AG04449 (cell line): Measurements from ENCODE around the gene RPL9.
"Not testable (repeated sequence)": the region's sequence is repeated elsewhere in the genome, so short reads cannot be mapped to it uniquely, and the experiment has no call there.

Experiments used
- CTCF ChIA-PET: fragments of 350-600 bp; formaldehyde crosslinking; extraction: SDS; loops from one replicate; lab custom pipeline; 2021; ENCODE audit warnings: antibody characterized with exemption; lab: Yijun Ruan, JAX
- POLR2A ChIA-PET: fragments of 400-600, 350-600 bp; formaldehyde crosslinking; extraction: SDS; loops from one replicate; lab custom pipeline; 2020; ENCODE audit warnings: antibody characterized with exemption, inconsistent platforms; lab: Yijun Ruan, JAX
- DNase-seq: peaks from one replicate; pipeline ENCODE4 v3.0.0-alpha.2; 2010; ENCODE audit warnings: low read depth, low spot score
- H3K4me3 ChIP-seq: 2 replicates; pipeline ENCODE4 v1.5.1; 2011; ENCODE audit warnings: low read depth, mild to moderate bottlenecking, control low read depth, low read length
- TF ChIP-seq, protein P1 (sequence below): IDR thresholded peaks from one replicate; pipeline ENCODE4 v1.5.1; 2011; ENCODE audit warnings: mild to moderate bottlenecking, moderate library complexity, low read length, control low read depth, inconsistent platforms; ENCODE audit not compliant: insufficient read depth; ENCODE audit errors: missing control alignments

RPL9 gene

DNA sequence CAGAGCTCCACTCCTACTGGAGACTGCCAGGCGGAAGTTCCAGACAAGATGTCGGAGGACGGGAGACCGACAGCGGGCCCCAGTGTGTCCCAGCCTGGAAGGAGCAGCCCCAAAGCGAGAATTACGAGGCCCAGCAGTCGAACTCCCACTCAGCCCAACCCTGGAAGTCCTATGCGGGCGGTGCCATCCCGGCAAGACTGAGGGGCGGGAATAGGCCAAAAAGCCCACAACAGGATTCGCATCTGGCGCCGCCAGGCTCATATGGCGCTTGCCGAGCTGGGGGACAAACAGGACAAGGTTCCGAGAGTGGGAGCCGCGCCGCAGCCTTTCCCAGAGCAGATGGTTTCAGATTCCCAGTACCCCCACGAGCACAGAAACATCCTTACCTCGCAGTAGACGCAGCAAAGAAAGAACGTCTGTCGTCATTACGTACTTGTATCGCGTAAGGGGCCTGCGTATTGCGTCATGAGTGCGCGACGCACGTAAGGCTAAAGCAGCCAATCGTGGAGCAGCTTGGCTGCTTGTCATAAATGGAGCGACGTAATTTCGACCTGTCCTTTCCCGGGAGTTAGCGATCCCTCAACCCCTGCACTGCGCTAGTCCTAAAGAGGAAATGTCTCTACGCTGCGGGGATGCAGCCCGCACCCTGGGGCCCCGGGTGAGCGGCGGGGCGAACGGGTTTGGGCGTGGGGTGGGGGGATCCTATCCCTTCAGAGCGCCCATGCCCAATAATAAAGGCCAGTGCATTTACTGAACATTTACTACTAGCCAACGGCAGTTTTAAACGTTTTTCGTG lies at the start of gene RPL9, which contains the start of gene LIAS:
Gene RPL9, minus strand, starts transcription at position 418 of the 796 bp plus-strand sequence. CDS start 483 bp downstream, outside the sequence.
Gene LIAS, plus strand, starts transcription at position 552 of the 796 bp plus-strand sequence. Its CDS starts 62 bp downstream, at position 614.
- CTCF ChIA-PET, result interaction anchor here (1.0 to 1.5 kb wide), 2 partner anchors 10 to 515 kb away, joined by 5 to 7 read pairs; no protein-coding TSS in a partner anchor
- POLR2A ChIA-PET, result interaction anchor here (0.6 to 1.5 kb wide), 8 partner anchors 11 to 569 kb away, joined by 3 to 4 read pairs (median 4); partner anchors contain the start of genes SMIM14, UBE2K and UGDH
- H3K4me3 ChIP-seq, result peak within 1 kb of the TSS; percentile 91
- DNase-seq, result peak; percentile 99
- TF ChIP-seq, protein P1, sequence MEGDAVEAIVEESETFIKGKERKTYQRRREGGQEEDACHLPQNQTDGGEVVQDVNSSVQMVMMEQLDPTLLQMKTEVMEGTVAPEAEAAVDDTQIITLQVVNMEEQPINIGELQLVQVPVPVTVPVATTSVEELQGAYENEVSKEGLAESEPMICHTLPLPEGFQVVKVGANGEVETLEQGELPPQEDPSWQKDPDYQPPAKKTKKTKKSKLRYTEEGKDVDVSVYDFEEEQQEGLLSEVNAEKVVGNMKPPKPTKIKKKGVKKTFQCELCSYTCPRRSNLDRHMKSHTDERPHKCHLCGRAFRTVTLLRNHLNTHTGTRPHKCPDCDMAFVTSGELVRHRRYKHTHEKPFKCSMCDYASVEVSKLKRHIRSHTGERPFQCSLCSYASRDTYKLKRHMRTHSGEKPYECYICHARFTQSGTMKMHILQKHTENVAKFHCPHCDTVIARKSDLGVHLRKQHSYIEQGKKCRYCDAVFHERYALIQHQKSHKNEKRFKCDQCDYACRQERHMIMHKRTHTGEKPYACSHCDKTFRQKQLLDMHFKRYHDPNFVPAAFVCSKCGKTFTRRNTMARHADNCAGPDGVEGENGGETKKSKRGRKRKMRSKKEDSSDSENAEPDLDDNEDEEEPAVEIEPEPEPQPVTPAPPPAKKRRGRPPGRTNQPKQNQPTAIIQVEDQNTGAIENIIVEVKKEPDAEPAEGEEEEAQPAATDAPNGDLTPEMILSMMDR, result no peak

DNA sequence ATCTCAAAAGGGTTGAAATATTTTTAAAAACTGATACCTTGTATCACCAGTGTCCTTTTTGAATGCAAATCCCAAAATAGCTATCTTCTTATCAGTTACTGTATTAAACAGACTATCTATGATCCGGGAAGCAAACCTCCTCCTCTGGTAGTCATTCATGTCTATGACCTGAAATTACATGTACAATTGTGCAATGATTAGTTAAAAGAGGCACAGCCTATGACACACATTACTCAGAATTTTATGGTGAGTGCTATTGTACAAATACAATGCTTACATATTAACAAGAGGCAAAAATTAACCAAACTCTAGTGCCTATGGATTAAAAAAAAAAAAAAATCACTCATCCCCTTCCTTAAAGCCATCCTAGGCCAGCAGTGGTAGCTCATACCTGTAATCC lies 46.9 kb upstream of the RPL9 start:
- CTCF ChIA-PET, result interaction anchor here (1.8 to 1.9 kb wide), 2 partner anchors 37 to 39 kb away, joined by 4 to 7 read pairs; no protein-coding TSS in a partner anchor
- TF ChIP-seq, protein P1, result no peak
- no peak for DNase-seq
- H3K4me3 ChIP-seq, result no peak overlapping the region
- POLR2A ChIA-PET, result interaction anchor here (1.9 to 2.0 kb wide), 2 partner anchors 22 to 133 kb away, joined by 6 read pairs; partner anchors contain the start of genes SMIM14 and UGDH

DNA sequence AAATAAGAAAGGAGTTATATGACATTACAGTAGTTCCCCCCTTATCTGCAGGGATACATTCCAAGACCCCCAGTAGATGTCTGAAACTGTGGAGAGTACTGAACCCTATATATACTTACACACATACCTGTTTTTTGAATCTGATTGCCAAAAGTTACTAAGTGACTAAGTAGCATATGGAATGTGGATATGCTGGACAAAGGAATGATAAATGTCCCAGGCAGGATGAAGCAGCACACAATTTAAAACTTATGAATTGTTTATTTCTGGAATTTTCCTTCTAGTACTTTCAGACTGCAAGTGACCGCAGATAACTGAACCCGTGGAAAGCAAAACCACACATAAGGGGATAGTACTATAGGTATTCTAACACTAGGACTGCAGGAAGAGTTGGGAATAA lies 45.8 kb upstream of the RPL9 start:
- DNase-seq, result no peak
- ChIA-PET POLR2A (interaction anchor here (1.9 kb wide), 1 partner anchor 134 kb away, joined by 6 read pairs; the partner anchor contains the start of gene SMIM14), CTCF (interaction anchor here (1.0 kb wide), 1 partner anchor 16 kb away, joined by 3 read pairs; no protein-coding TSS in a partner anchor)
- TF ChIP-seq, protein P1, result no peak
- no peak overlapping the region for H3K4me3 ChIP-seq

DNA sequence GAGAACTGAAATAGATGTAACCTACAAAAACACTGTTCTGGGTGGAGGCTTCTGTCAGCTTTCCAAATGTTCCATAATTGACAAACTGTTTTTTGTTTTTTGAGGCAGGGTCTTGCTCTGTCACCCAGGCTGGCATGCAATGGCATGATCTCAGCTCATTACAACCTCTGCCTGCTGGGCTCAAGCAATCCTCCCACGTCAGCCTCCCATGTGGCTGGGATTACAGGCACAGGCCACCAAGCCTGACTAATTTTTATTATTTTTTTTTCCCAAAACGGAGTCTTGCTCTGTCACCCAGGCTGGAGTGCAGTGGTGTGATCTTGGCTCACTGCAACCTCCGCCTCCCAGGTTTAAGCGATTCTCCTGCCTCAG lies 43.9 kb upstream of the RPL9 start:
- ChIA-PET CTCF (interaction anchor here (0.9 to 1.0 kb wide), 2 partner anchors 13 to 33 kb away, joined by 3 to 5 read pairs; no protein-coding TSS in a partner anchor), POLR2A (interaction anchor here (0.8 to 0.9 kb wide), 2 partner anchors 25 to 44 kb away, joined by 3 to 5 read pairs; partner anchors contain the start of genes RPL9 and UGDH)
- H3K4me3 ChIP-seq, DNase-seq: not testable (repeated sequence)

DNA sequence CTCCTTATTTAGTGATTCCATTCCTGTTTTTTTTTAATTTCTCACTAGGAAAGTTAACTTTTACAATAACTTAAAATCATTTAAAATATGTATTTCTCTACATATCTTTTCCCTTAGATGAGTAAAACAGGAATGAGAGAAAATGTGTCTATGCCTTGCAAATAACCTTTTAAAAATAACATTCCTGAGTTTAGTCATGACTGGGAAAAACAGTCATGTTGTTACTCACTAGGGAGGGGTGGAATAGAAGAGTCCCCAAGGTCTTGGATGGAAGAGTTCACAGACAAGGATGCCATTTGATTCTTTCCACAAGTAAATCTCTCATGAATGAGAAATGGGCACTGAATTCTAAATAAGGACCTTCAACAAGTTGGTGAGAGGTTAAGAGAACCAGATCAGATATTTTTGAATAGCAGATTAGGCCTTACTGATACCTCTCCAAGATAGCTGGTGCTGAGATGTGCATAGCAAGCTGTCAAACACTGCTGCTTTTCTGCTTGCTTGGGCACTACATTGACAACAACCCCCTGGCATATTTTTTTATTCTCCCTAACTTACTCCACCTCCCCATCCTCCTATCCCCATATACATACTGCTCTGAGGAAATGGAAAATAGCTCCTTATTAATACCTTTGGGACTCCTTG lies 43.4 kb upstream of the RPL9 start:
- CTCF ChIA-PET, result interaction anchor here (0.9 to 1.0 kb wide), 2 partner anchors 14 to 33 kb away, joined by 3 to 5 read pairs; no protein-coding TSS in a partner anchor
- POLR2A ChIA-PET, result interaction anchor here (0.5 to 1.4 kb wide), 4 partner anchors 9 to 44 kb away, joined by 3 to 7 read pairs (median 4); partner anchors contain the start of genes RPL9 and UGDH
- TF ChIP-seq, protein P1, result no peak
- DNase-seq, result peak; percentile 71
- H3K4me3 ChIP-seq, result no peak overlapping the region

DNA sequence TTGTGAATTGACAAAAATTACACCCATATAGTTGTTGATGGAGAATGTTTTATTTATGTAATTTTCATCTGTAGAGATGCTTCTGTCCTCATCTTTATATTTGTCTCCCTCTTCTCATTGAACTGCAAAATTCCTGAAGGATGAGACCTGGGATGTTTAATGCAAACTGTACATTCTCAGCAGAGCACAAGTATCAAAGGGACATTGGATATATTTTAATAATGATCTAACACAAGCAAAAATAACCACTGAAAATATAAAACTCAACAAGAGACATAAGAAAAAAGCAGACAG lies 40.0 kb upstream of the RPL9 start:
- DNase-seq, result no peak
- TF ChIP-seq, protein P1, result no peak
- H3K4me3 ChIP-seq, result no peak overlapping the region
- ChIA-PET POLR2A (no interaction called here), CTCF (interaction anchor here (1.1 to 1.8 kb wide), 3 partner anchors 26 to 62 kb away, joined by 4 to 5 read pairs (median 5); no protein-coding TSS in a partner anchor)
